GM18519 (cell line): ENCODE measurements around the gene ANKIB1.

Experiments
- ATAC-seq: cut with Tn5 transposase; IDR thresholded peaks from one replicate; pipeline ENCODE4 v1.9.1; 2021; ENCODE audit warnings: mild to moderate bottlenecking, moderate library complexity; ENCODE audit not compliant: unreplicated experiment, low FRiP score

The ANKIB1 gene

GRCh38 chr7:92259610-92260247, 14.0 kb downstream of the ANKIB1 start:
- no peak for ATAC-seq

- no peak for ATAC-seq
Observed at GRCh38 chr7:92260248-92260781, 14.5 kb downstream of the ANKIB1 start.

GRCh38 chr7:92266415-92267241, 20.9 kb downstream of the ANKIB1 start:
- no peak for ATAC-seq

GRCh38 chr7:92268921-92269320, 23.1 kb downstream of the ANKIB1 start:
- no peak for ATAC-seq

GRCh38 chr7:92275327-92275726, 29.6 kb downstream of the ANKIB1 start:
- no peak for ATAC-seq

GRCh38 chr7:92276460-92276864, 30.7 kb downstream of the ANKIB1 start:
- peak; percentile 88 for ATAC-seq

- ATAC-seq = no peak
Observed at GRCh38 chr7:92279396-92280031, 33.7 kb downstream of the ANKIB1 start.

GRCh38 chr7:92281031-92281430, 35.3 kb downstream of the ANKIB1 start:
- ATAC-seq = no peak

- ATAC-seq = no peak
Observed at GRCh38 chr7:92282221-92282814, 36.5 kb downstream of the ANKIB1 start.

- ATAC-seq = no peak
Observed at GRCh38 chr7:92282930-92283329, 37.2 kb downstream of the ANKIB1 start.

GRCh38 chr7:92289321-92289720, 43.5 kb downstream of the ANKIB1 start:
- ATAC-seq = no peak

GRCh38 chr7:92292981-92293380, 47.2 kb downstream of the ANKIB1 start:
- ATAC-seq = no peak

GRCh38 chr7:92293896-92294590, 48.3 kb downstream of the ANKIB1 start:
- no peak for ATAC-seq

- no peak for ATAC-seq
Observed at GRCh38 chr7:92295391-92295790, 49.6 kb downstream of the ANKIB1 start.

GRCh38 chr7:92296235-92296634, 50.5 kb downstream of the ANKIB1 start:
- no peak for ATAC-seq

- no peak for ATAC-seq
Observed at GRCh38 chr7:92296880-92297445, 51.2 kb downstream of the ANKIB1 start.

- no peak for ATAC-seq
Observed at GRCh38 chr7:92297736-92298135, 52.0 kb downstream of the ANKIB1 start.

- ATAC-seq = no peak
Observed at GRCh38 chr7:92303761-92304160, 58.0 kb downstream of the ANKIB1 start.

- no peak for ATAC-seq
Observed at GRCh38 chr7:92304406-92304893, 58.7 kb downstream of the ANKIB1 start.

- ATAC-seq = no peak
Observed at GRCh38 chr7:92306153-92306552, 60.4 kb downstream of the ANKIB1 start.
